Sigmoid colon (tissue), 7 donors: ENCODE results near the gene TBPL2. TPM values are rescaled to one million over a fixed set of nuclear protein-coding genes. Genes with fewer than 3 reads are reported as not detected.
"Not testable (repeated sequence)": the region's sequence is repeated elsewhere in the genome, so short reads cannot be mapped to it uniquely, and the experiment has no call there.

Experiments
- DNase-seq: peaks from one replicate; pipeline ENCODE4 v3.0.0-alpha.2; 2019
- H3K27ac ChIP-seq, 4 donors: fragments of 200-600 bp; sonication (generic); one replicate each; pipeline ENCODE4 v1.5.1; 2016 to 2019; ENCODE audit warnings: mild to moderate bottlenecking in 1 of 4
- H3K27me3 ChIP-seq, 3 donors: fragments of 200-600 bp; sonication (generic); one replicate each; pipeline ENCODE4 v1.5.1; 2019; ENCODE audit warnings: mild to moderate bottlenecking in 1 of 3
- H3K36me3 ChIP-seq, 4 donors: fragments of 200-600 bp; sonication (generic); one replicate each; pipeline ENCODE4 v1.5.1; 2016 to 2019
- H3K4me1 ChIP-seq, 4 donors: fragments of 200-600 bp; sonication (generic); one replicate each; pipeline ENCODE4 v1.5.1; 2017 to 2019
- H3K4me3 ChIP-seq, 4 donors: fragments of 200-600 bp; sonication (generic); one replicate each; pipeline ENCODE4 v1.5.1; 2017 to 2019; ENCODE audit warnings: mild to moderate bottlenecking in 2 of 4, moderate library complexity in 1 of 4
- H3K9me3 ChIP-seq, 4 donors: fragments of 200-600 bp in 3 of 4; sonication (generic) in 3 of 4; one replicate each; pipeline versions ENCODE4 v1.5.1 to v1.6.1; 2013 to 2019
- EP300 ChIP-seq, 4 donors: sonication (generic); formaldehyde crosslinking; IDR thresholded peaks; one replicate each; pipeline ENCODE4 v1.6.1; 2017; ENCODE audit warnings: antibody characterized with exemption in 4 of 4
- POLR2A ChIP-seq, 2 donors: fragments of 450-650 bp; IDR thresholded peaks; one replicate each; pipeline ENCODE4 v1.6.1; 2016; ENCODE audit warnings: antibody characterized with exemption in 2 of 2, mild to moderate bottlenecking in 2 of 2, moderate library complexity in 2 of 2
- POLR2AphosphoS5 ChIP-seq, 4 donors: sonication (generic); formaldehyde crosslinking; IDR thresholded peaks; one replicate each; pipeline ENCODE4 v1.6.1; 2017; ENCODE audit warnings: antibody characterized with exemption in 4 of 4
- WGBS, 2 donors: extraction: QIAGEN DNeasy Blood & Tissue Kit; methylation state at CpG; one replicate each; pipeline ENCODE4 v1.1.7; 2013; 5-methylcytosine and 5-hydroxymethylcytosine counted together
- intact Hi-C: fragments of 100-400 bp; cut with DNase I; formaldehyde crosslinking; loops from one replicate; pipeline ENCODE4 v1.15.1; 2023
- polyA plus RNA-seq, 3 donors: library from polyadenylated mRNA; stranded (reverse); fragments of 200-250 nt; gene quantifications; one replicate each; pipeline ENCODE4 v1.2.3, GENCODE V29; 2013
- total RNA-seq, 4 donors: library from RNA; depleted of rRNA; stranded (reverse); fragments of >200 nt; gene quantifications; one replicate each; pipeline ENCODE4 v1.1.0, GENCODE V29; 2016
- TF ChIP-seq, protein P1 (sequence below), 4 experiments: fragments of 450-650 bp in 3 of 4; fragments of 200-600 bp in 1 of 4; IDR thresholded peaks; one replicate each; pipeline ENCODE4 v1.5.1; 2016 to 2019; ENCODE audit warnings: antibody characterized with exemption in 4 of 4, mild to moderate bottlenecking in 3 of 4, moderate library complexity in 2 of 4
- donor health status: healthy with polysubstance abuse.
- donor health status: Bipolar disorder and iron deficiency.
- donor health status: healthy.

Gene TBPL2
- not detected for total RNA-seq
- polyA plus RNA-seq: not detected

DNA sequence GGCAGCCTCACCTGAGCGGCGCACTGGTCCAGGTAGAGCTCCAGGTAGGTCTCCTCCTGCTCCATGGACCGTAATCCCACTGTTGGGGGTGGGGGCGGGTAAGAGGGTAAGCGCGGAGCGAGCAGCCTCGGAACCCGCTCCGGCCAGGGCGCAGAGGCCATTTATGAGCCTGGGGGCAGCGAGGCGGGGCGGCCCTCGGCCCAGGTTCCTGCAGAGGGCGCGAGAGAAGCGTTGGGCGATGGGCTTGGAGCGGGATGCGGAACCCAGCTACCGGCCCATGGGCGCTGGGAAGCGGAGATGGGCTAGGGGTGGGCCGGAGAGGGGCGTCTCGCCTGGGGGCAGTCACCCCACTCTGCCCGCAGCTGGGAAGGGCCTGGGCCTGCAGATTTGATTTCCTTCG lies at the start of gene TBPL2:
Gene TBPL2, minus strand, starts transcription at position 232 of the 400 bp plus-strand sequence. Its CDS starts 167 bp downstream, at position 65.
- no peaks in the 10 kb centered on the region for H3K4me1 ChIP-seq
- no peak within 1 kb of the TSS for H3K27ac ChIP-seq
- H3K27me3 ChIP-seq: peaks cover 0 to 7% (median 0%) of the 10 kb centered on the region in 3 donors
- intact Hi-C loops: loop anchor here (10.0 kb wide), 1 partner anchor 144 kb away; the partner anchor contains the start of gene KTN1
- H3K36me3 ChIP-seq: no peaks in the 10 kb centered on the region
- TF ChIP-seq EP300 (IDR thresholded peaks at IDR 0.05) (no peak), POLR2AphosphoS5 (IDR thresholded peaks at IDR 0.05) (no peak), POLR2A (IDR thresholded peaks at IDR 0.05) (no peak)
- TF ChIP-seq, protein P1, sequence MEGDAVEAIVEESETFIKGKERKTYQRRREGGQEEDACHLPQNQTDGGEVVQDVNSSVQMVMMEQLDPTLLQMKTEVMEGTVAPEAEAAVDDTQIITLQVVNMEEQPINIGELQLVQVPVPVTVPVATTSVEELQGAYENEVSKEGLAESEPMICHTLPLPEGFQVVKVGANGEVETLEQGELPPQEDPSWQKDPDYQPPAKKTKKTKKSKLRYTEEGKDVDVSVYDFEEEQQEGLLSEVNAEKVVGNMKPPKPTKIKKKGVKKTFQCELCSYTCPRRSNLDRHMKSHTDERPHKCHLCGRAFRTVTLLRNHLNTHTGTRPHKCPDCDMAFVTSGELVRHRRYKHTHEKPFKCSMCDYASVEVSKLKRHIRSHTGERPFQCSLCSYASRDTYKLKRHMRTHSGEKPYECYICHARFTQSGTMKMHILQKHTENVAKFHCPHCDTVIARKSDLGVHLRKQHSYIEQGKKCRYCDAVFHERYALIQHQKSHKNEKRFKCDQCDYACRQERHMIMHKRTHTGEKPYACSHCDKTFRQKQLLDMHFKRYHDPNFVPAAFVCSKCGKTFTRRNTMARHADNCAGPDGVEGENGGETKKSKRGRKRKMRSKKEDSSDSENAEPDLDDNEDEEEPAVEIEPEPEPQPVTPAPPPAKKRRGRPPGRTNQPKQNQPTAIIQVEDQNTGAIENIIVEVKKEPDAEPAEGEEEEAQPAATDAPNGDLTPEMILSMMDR (IDR thresholded peaks at IDR 0.05): no peak
- 47 to 78% methylated on average over 29 of the region's 29 CpGs for WGBS, 2 donors
- no peaks in the 10 kb centered on the region for H3K9me3 ChIP-seq
- no peak for DNase-seq
- no peak within 1 kb of the TSS for H3K4me3 ChIP-seq

DNA sequence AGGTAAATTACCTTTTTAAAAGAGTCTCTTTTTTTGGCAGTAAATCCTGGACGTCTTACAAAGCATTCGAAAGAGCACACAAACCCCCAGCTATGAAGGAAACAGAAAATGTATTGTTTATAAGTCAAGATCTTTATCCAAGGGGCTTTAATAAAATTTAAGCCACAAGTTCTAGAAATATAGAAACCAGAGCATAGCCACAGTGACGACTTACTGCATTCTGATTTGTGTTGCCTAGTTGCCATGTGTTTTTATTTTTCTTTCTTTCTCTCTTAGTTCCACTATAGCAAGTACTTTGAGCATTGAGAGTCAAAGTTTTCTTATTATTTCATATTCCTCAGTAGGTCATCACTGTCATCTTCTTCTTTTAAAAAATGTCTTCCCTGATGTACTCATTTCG lies 47.8 kb upstream of the TBPL2 start:
- TF ChIP-seq POLR2A (IDR thresholded peaks at IDR 0.05) (no peak), POLR2AphosphoS5 (IDR thresholded peaks at IDR 0.05) (no peak), EP300 (IDR thresholded peaks at IDR 0.05) (no peak)
- TF ChIP-seq, protein P1 (IDR thresholded peaks at IDR 0.05): no peak
- intact Hi-C loops: no loop called here
- no peaks in the 10 kb centered on the region for H3K4me1 ChIP-seq
- no peaks in the 10 kb centered on the region for H3K9me3 ChIP-seq
- no peaks in the 10 kb centered on the region for H3K27me3 ChIP-seq
- WGBS, 2 donors: 57 to 70% methylated on average over 4 of the region's 4 CpGs
- no peak overlapping the region for H3K4me3 ChIP-seq
- DNase-seq: no peak
- H3K27ac ChIP-seq: no peak overlapping the region
- H3K36me3 ChIP-seq: no peaks in the 10 kb centered on the region

DNA sequence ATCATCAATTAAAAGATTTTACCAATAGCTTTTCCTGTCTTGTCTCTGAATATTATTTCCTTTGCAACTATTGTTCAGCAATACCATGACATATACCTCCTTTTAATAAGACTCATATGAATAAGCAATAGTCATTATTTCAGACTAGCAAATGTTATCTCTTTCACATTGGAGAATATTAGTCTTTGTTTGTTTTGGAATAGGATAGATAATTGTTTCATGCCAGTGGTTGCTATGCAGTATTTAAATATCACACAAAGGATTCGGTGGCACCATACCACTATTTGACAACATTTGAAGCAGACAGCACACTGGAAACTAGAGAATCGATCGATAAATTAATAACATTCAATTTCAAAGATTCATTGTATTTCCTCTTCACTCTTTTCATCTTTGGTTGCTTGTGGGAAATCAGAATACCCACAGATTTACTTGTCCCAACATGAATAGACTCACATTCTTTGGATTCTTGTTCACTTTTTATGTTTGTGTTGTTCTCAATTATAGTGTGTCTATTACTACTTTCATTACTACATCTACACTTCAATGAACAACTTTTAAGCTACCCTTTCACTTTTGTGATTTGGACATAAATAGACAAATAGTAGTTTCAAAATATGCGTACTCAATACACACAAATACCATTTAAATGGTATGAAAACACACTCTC lies 42.7 kb upstream of the TBPL2 start:
- DNase-seq: no peak
- TF ChIP-seq POLR2A (IDR thresholded peaks at IDR 0.05) (no peak), EP300 (IDR thresholded peaks at IDR 0.05) (no peak), POLR2AphosphoS5 (IDR thresholded peaks at IDR 0.05) (no peak)
- TF ChIP-seq, protein P1 (IDR thresholded peaks at IDR 0.05): no peak
- H3K27ac ChIP-seq: no peak overlapping the region
- H3K4me1 ChIP-seq: no peaks in the 10 kb centered on the region
- H3K36me3 ChIP-seq: no peaks in the 10 kb centered on the region
- no peaks in the 10 kb centered on the region for H3K9me3 ChIP-seq
- 79 to 83% methylated on average over 4 of the region's 4 CpGs for WGBS, 2 donors
- H3K4me3 ChIP-seq: no peak overlapping the region
- intact Hi-C loops: no loop called here
- H3K27me3 ChIP-seq: no peaks in the 10 kb centered on the region

DNA sequence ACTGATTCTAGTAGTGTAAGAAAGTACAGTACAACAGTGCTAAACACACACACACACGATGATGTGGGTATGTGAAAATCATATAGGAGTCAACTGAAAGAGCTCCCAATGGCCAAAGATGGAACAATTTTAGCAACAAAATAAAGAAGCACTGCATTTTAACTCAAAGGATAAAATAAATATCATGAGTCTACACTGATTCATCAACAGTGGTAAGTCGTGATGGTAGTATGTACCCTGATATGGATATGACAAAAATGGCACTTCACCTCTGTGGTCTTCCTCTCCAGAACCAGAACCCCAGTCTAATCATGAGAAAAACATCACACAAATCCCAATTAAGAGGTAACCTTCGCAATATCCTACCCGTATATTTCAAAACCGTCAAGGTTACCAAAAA lies 41.4 kb upstream of the TBPL2 start:
- TF ChIP-seq EP300 (IDR thresholded peaks at IDR 0.05): no peak
- TF ChIP-seq, protein P1 (IDR thresholded peaks at IDR 0.05): no peak
- no peak for TF ChIP-seq POLR2AphosphoS5 (IDR thresholded peaks at IDR 0.05)
- no peak for TF ChIP-seq POLR2A (IDR thresholded peaks at IDR 0.05)
- DNase-seq: no peak
- Histone ChIP-seq H3K27ac (no peak overlapping the region), H3K4me3 (no peak overlapping the region), H3K27me3 (no peaks in the 10 kb centered on the region), H3K36me3 (no peaks in the 10 kb centered on the region), H3K4me1 (no peaks in the 10 kb centered on the region), H3K9me3 (no peaks in the 10 kb centered on the region)
- intact Hi-C loops: no loop called here
- WGBS, 2 donors: 91 to 92% methylated on average over 5 of the region's 5 CpGs

DNA sequence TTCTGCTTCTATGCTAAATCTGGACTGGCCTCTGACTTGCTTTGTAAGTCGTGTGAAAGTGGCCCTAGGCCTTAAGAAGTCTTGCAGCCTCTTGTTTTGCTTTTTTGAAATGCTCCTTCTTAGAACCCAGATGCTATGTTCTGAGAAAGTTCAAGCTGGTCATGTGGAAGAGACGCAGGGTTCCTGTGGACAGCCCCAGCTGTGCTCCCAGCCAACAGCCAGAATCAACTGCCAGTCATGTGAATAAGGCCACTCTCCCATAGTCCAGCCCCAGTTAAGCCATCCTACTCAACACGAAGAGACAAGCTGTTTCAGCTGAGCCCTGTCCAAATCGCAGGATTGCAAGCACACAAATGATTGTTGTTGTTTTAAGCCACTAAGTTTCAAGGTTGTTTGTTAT lies 37.3 kb upstream of the TBPL2 start:
- Histone ChIP-seq H3K4me3 (no peak overlapping the region), H3K27me3 (no peaks in the 10 kb centered on the region), H3K4me1 (no peaks in the 10 kb centered on the region), H3K27ac (no peak overlapping the region), H3K36me3 (no peaks in the 10 kb centered on the region), H3K9me3 (no peaks in the 10 kb centered on the region)
- intact Hi-C loops: no loop called here
- no peak for DNase-seq
- TF ChIP-seq POLR2A (IDR thresholded peaks at IDR 0.05) (no peak), EP300 (IDR thresholded peaks at IDR 0.05) (no peak), POLR2AphosphoS5 (IDR thresholded peaks at IDR 0.05) (no peak)
- TF ChIP-seq, protein P1 (IDR thresholded peaks at IDR 0.05): no peak
- 83 to 85% methylated on average over 4 of the region's 4 CpGs for WGBS, 2 donors

DNA sequence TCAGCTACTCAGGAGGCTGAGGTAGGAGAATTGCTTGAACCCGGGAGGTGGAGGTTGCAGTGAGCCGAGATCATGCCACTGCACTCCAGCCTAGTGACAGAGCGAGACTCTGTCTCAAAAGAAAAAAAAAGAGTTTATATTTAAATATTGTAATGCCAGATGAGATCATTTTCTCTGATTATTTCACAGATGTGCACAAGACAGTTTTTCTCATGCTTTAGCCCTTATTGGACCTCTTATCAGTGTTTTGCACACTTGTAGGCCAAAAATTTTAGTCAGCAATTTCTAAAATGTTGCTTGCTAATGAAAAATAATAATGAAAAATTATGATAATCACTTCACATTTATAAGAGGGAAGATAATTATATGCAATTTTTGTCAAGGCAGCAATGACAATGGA lies 36.0 kb upstream of the TBPL2 start:
- intact Hi-C loops, H3K27me3 ChIP-seq, H3K9me3 ChIP-seq, H3K4me1 ChIP-seq, H3K36me3 ChIP-seq, H3K27ac ChIP-seq, H3K4me3 ChIP-seq, DNase-seq: not testable (repeated sequence)
- WGBS, 2 donors: 91 to 93% methylated on average over 3 of the region's 3 CpGs
